ENCODE results near the gene POLR2F.

Gene POLR2F

GRCh38 chr22:37999640-38000272 lies 46.3 kb downstream of the POLR2F start:
- H3K4me3 ChIP-seq (ENCODE audit: low read depth, low read length) = no peak overlapping the region

GRCh38 chr22:38005943-38006342 lies 52.4 kb downstream of the POLR2F start:
- H3K4me3 ChIP-seq (ENCODE audit: low read depth, low read length) = no peak overlapping the region

- no peak overlapping the region for H3K4me3 ChIP-seq (ENCODE audit: low read depth, low read length)
Measured at GRCh38 chr22:38006906-38007305, 53.4 kb downstream of the POLR2F start.

GRCh38 chr22:38007330-38007902 lies 53.9 kb downstream of the POLR2F start:
- H3K4me3 ChIP-seq (ENCODE audit: low read depth, low read length) = no peak overlapping the region

- H3K4me3 ChIP-seq (ENCODE audit: low read depth, low read length) = no peak overlapping the region
Measured at GRCh38 chr22:38009000-38009806, 55.7 kb downstream of the POLR2F start.

- H3K4me3 ChIP-seq (ENCODE audit: low read depth, low read length) = no peak overlapping the region
Measured at GRCh38 chr22:38012604-38013072, 59.1 kb downstream of the POLR2F start.

GRCh38 chr22:38014083-38014482 lies 60.6 kb downstream of the POLR2F start:
- H3K4me3 ChIP-seq (ENCODE audit: low read depth, low read length) = no peak overlapping the region

- no peak overlapping the region for H3K4me3 ChIP-seq (ENCODE audit: low read depth, low read length)
Measured at GRCh38 chr22:38016182-38017151, 63.0 kb downstream of the POLR2F start.

- no peak overlapping the region for H3K4me3 ChIP-seq (ENCODE audit: low read depth, low read length)
Measured at GRCh38 chr22:38017272-38017920, 63.9 kb downstream of the POLR2F start.

- H3K4me3 ChIP-seq (ENCODE audit: low read depth, low read length) = no peak overlapping the region
Measured at GRCh38 chr22:38017939-38018885, 64.7 kb downstream of the POLR2F start.

Measured in iPS-11a (cell line).